Nephron progenitor cell (in vitro differentiated cells): ENCODE results near the gene GABBR1.

Experiments
- DNase-seq: peaks from one replicate; pipeline ENCODE4 v3.0.0; 2021
- H3K27ac Mint-ChIP-seq: 2 replicates; pipeline ENCODE4 v1.8.0; 2021; ENCODE audit warnings: mild to moderate bottlenecking, moderate library complexity, mixed read lengths
- H3K27me3 Mint-ChIP-seq: 2 replicates; pipeline ENCODE4 v1.8.0; 2021; ENCODE audit warnings: mild to moderate bottlenecking, low read depth, mixed read lengths; ENCODE audit not compliant: poor library complexity
- H3K36me3 Mint-ChIP-seq: 2 replicates; pipeline ENCODE4 v1.8.0; 2021; ENCODE audit warnings: low read depth, mixed read lengths
- H3K4me1 Mint-ChIP-seq: 2 replicates; pipeline ENCODE4 v1.8.0; 2021; ENCODE audit warnings: mixed read lengths
- H3K4me3 Mint-ChIP-seq: 2 replicates; pipeline ENCODE4 v1.8.0; 2021; ENCODE audit warnings: mild to moderate bottlenecking, moderate library complexity, mixed read lengths
- H3K9me3 Mint-ChIP-seq: 2 replicates; pipeline ENCODE4 v1.8.0; 2021; ENCODE audit warnings: mild to moderate bottlenecking, moderate library complexity, mixed read lengths
- CTCF ChIP-seq: fragments of 200-600 bp; sonication (generic); IDR thresholded peaks from 2 replicates; pipeline ENCODE4 v1.5.0; 2021; ENCODE audit warnings: antibody characterized with exemption

GABBR1 gene

GRCh38 chr6:29529956-29530355 is 103.0 kb downstream of the GABBR1 start:
- no peaks in the 10 kb centered on the region for H3K36me3 Mint-ChIP-seq
- H3K27ac Mint-ChIP-seq: no peak overlapping the region
- H3K4me1 Mint-ChIP-seq: no peaks in the 10 kb centered on the region
- no peaks in the 10 kb centered on the region for H3K9me3 Mint-ChIP-seq
- TF ChIP-seq CTCF: no peak
- peaks cover 10% of the 10 kb centered on the region for H3K27me3 Mint-ChIP-seq
- no peak for DNase-seq
- H3K4me3 Mint-ChIP-seq: no peak overlapping the region

GRCh38 chr6:29528988-29529560 is 103.9 kb downstream of the GABBR1 start:
- Mint-ChIP-seq H3K4me1 (no peaks in the 10 kb centered on the region), H3K27ac (no peak overlapping the region), H3K27me3 (peaks cover 1% of the 10 kb centered on the region), H3K9me3 (peaks cover 4% of the 10 kb centered on the region), H3K4me3 (no peak overlapping the region), H3K36me3 (no peaks in the 10 kb centered on the region)
- DNase-seq: no peak
- TF ChIP-seq CTCF: no peak

- DNase-seq: no peak
These were observed 104.6 kb downstream of the GABBR1 start for GRCh38 chr6:29528300-29528931.

GRCh38 chr6:29527564-29527963 is 105.4 kb downstream of the GABBR1 start:
- Mint-ChIP-seq H3K4me3 (no peak overlapping the region), H3K36me3 (no peaks in the 10 kb centered on the region), H3K9me3 (peaks cover 13% of the 10 kb centered on the region), H3K27me3 (no peaks in the 10 kb centered on the region), H3K4me1 (no peaks in the 10 kb centered on the region), H3K27ac (no peak overlapping the region)
- TF ChIP-seq CTCF: no peak
- DNase-seq: no peak

More at GRCh38 chr6:29528300-29528931, 104.6 kb downstream of the GABBR1 start:
- no peaks in the 10 kb centered on the region for H3K36me3 Mint-ChIP-seq
- H3K9me3 Mint-ChIP-seq: peaks cover 7% of the 10 kb centered on the region
- TF ChIP-seq CTCF: no peak
- no peaks in the 10 kb centered on the region for H3K4me1 Mint-ChIP-seq
- no peak overlapping the region for H3K27ac Mint-ChIP-seq
- H3K27me3 Mint-ChIP-seq: no peaks in the 10 kb centered on the region
- H3K4me3 Mint-ChIP-seq: no peak overlapping the region

- no peak overlapping the region for H3K4me3 Mint-ChIP-seq
- H3K36me3 Mint-ChIP-seq: no peaks in the 10 kb centered on the region
These were observed 105.9 kb downstream of the GABBR1 start for GRCh38 chr6:29527126-29527525.

More at GRCh38 chr6:29527126-29527525, 105.9 kb downstream of the GABBR1 start:
- no peak for DNase-seq
- no peaks in the 10 kb centered on the region for H3K4me1 Mint-ChIP-seq
- H3K27ac Mint-ChIP-seq: no peak overlapping the region
- no peak for TF ChIP-seq CTCF
- H3K9me3 Mint-ChIP-seq: peaks cover 13% of the 10 kb centered on the region
- H3K27me3 Mint-ChIP-seq: no peaks in the 10 kb centered on the region
